Neural progenitor cell (in vitro differentiated cells): ENCODE measurements around the gene DGCR6. TPM values are rescaled to one million over a fixed set of nuclear protein-coding genes. Genes with fewer than 3 reads are reported as not detected.
"Not testable (repeated sequence)": the region's sequence is repeated elsewhere in the genome, so short reads cannot be mapped to it uniquely, and the experiment has no call there.

Source experiments
- DNase-seq: peaks from one replicate; pipeline ENCODE4 v3.0.0-alpha.2; 2016; ENCODE audit warnings: low spot score
- H2AFZ ChIP-seq: fragments of 200-600 bp; sonication (generic); replicated peaks from 2 replicates; pipeline ENCODE4 v1.6.1; 2016; ENCODE audit warnings: antibody characterized with exemption
- H3F3A ChIP-seq: fragments of 200-600 bp; sonication (generic); 2 replicates; pipeline ENCODE4 v1.6.1; 2016; ENCODE audit warnings: antibody characterized with exemption, low read depth
- H3K27ac ChIP-seq: fragments of 200-600 bp; sonication (generic); 2 replicates; pipeline ENCODE4 v1.5.1; 2016; ENCODE audit warnings: mild to moderate bottlenecking
- H3K27me3 ChIP-seq: fragments of 200-600 bp; sonication (generic); 2 replicates; pipeline ENCODE4 v1.6.1; 2016; ENCODE audit warnings: mild to moderate bottlenecking, moderate library complexity
- H3K36me3 ChIP-seq: fragments of 200-600 bp; sonication (generic); 2 replicates; pipeline ENCODE4 v1.5.1; 2016
- H3K4me1 ChIP-seq: fragments of 200-600 bp; sonication (generic); 2 replicates; pipeline ENCODE4 v1.6.1; 2016; ENCODE audit warnings: mixed run types
- H3K4me2 ChIP-seq: fragments of 200-600 bp; sonication (generic); 2 replicates; pipeline ENCODE4 v1.6.1; 2016
- H3K4me3 ChIP-seq: fragments of 200-600 bp; sonication (generic); 2 replicates; pipeline ENCODE4 v1.5.1; 2016
- H3K79me2 ChIP-seq: fragments of 200-600 bp; sonication (generic); 2 replicates; pipeline ENCODE4 v1.6.1; 2016; ENCODE audit warnings: low read depth
- H3K9ac ChIP-seq: fragments of 200-600 bp; sonication (generic); 2 replicates; pipeline ENCODE4 v1.6.1; 2016
- H3K9me3 ChIP-seq: fragments of 200-600 bp; sonication (generic); 2 replicates; pipeline ENCODE4 v1.5.1; 2016; ENCODE audit warnings: low read depth
- H4K20me1 ChIP-seq: fragments of 200-600 bp; sonication (generic); 2 replicates; pipeline ENCODE4 v1.6.1; 2016; ENCODE audit warnings: low read depth
- H3K27ac Mint-ChIP-seq: 3 replicates; pipeline ENCODE4 v1.8.0; 2021; ENCODE audit warnings: mixed read lengths
- H3K27me3 Mint-ChIP-seq: 2 replicates; pipeline ENCODE4 v1.8.0; 2022; ENCODE audit warnings: low read depth, mild to moderate bottlenecking, inconsistent platforms, moderate library complexity, mixed read lengths; ENCODE audit not compliant: insufficient read depth
- H3K36me3 Mint-ChIP-seq: 3 replicates; pipeline ENCODE4 v1.8.0; 2021; ENCODE audit warnings: mixed read lengths
- H3K4me1 Mint-ChIP-seq: 3 replicates; pipeline ENCODE4 v1.8.0; 2021; ENCODE audit warnings: mixed read lengths
- H3K4me3 Mint-ChIP-seq: 3 replicates; pipeline ENCODE4 v1.8.0; 2021; ENCODE audit warnings: mild to moderate bottlenecking, moderate library complexity, mixed read lengths
- H3K9me3 Mint-ChIP-seq: 3 replicates; pipeline ENCODE4 v1.8.0; 2020; ENCODE audit warnings: mixed read lengths
- EZH2 ChIP-seq: fragments of 200-600 bp; sonication (generic); IDR thresholded peaks from 2 replicates; pipeline ENCODE4 v1.6.1; 2017; ENCODE audit warnings: antibody characterized with exemption, mild to moderate bottlenecking, moderate library complexity
- EZH2phosphoT487 ChIP-seq: fragments of 200-600 bp; sonication (generic); IDR thresholded peaks from 2 replicates; pipeline ENCODE4 v1.6.1; 2017; ENCODE audit warnings: antibody characterized with exemption
- total RNA-seq: library from RNA; depleted of rRNA; stranded (reverse); fragments of >200 nt; gene quantifications from 2 replicates; pipeline ENCODE4 v1.2.3, GENCODE V29; 2015; ENCODE audit warnings: low replicate concordance
- TF ChIP-seq, protein P1 (sequence below): fragments of 200-600 bp; sonication (generic); IDR thresholded peaks from 2 replicates; pipeline ENCODE4 v1.5.1; 2017; ENCODE audit warnings: antibody characterized with exemption, mild to moderate bottlenecking

The DGCR6 gene
- total RNA-seq, 1 donor from 2014 or later: 5.2 TPM

DNA sequence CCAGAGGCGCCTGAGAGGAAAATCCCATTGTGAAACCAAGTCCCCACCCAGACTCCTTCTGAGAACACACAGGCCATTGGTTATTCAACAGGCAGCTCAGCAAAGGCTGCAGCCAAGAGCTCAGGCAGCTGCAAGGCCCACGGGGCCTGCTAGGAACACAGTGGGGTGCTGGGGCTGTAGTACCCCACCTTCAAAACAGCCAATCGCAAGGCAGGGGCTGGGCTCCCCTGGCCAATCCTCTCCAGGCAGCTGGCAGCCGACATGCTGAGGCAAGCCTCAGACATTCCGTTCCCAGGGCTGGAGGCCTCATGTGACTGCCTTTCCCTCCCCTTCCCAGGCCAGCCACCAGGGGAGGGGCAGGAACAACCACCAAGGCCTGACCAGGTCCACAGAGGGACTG, 23.3 kb downstream of the DGCR6 start:
- Mint-ChIP-seq H3K4me3 (no peak overlapping the region), H3K9me3 (no peaks in the 10 kb centered on the region), H3K36me3 (no peaks in the 10 kb centered on the region), H3K27ac (no peak overlapping the region), H3K27me3 (no peaks in the 10 kb centered on the region), H3K4me1 (no peaks in the 10 kb centered on the region)
- Histone ChIP-seq H2AFZ (no peak overlapping the region), H3K27me3 (no peaks in the 10 kb centered on the region), H3K36me3 (no peaks in the 10 kb centered on the region), H3F3A (no peaks in the 10 kb centered on the region), H3K79me2 (no peaks in the 10 kb centered on the region), H3K4me1 (no peaks in the 10 kb centered on the region), H3K27ac (no peak overlapping the region), H3K4me2 (no peak overlapping the region), H3K9ac (no peak overlapping the region), H4K20me1 (no peaks in the 10 kb centered on the region), H3K4me3 (no peak overlapping the region), H3K9me3 (no peaks in the 10 kb centered on the region)
- TF ChIP-seq EZH2phosphoT487 (no peak), EZH2 (no peak)
- TF ChIP-seq, protein P1, sequence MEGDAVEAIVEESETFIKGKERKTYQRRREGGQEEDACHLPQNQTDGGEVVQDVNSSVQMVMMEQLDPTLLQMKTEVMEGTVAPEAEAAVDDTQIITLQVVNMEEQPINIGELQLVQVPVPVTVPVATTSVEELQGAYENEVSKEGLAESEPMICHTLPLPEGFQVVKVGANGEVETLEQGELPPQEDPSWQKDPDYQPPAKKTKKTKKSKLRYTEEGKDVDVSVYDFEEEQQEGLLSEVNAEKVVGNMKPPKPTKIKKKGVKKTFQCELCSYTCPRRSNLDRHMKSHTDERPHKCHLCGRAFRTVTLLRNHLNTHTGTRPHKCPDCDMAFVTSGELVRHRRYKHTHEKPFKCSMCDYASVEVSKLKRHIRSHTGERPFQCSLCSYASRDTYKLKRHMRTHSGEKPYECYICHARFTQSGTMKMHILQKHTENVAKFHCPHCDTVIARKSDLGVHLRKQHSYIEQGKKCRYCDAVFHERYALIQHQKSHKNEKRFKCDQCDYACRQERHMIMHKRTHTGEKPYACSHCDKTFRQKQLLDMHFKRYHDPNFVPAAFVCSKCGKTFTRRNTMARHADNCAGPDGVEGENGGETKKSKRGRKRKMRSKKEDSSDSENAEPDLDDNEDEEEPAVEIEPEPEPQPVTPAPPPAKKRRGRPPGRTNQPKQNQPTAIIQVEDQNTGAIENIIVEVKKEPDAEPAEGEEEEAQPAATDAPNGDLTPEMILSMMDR: no peak
- no peak for DNase-seq

DNA sequence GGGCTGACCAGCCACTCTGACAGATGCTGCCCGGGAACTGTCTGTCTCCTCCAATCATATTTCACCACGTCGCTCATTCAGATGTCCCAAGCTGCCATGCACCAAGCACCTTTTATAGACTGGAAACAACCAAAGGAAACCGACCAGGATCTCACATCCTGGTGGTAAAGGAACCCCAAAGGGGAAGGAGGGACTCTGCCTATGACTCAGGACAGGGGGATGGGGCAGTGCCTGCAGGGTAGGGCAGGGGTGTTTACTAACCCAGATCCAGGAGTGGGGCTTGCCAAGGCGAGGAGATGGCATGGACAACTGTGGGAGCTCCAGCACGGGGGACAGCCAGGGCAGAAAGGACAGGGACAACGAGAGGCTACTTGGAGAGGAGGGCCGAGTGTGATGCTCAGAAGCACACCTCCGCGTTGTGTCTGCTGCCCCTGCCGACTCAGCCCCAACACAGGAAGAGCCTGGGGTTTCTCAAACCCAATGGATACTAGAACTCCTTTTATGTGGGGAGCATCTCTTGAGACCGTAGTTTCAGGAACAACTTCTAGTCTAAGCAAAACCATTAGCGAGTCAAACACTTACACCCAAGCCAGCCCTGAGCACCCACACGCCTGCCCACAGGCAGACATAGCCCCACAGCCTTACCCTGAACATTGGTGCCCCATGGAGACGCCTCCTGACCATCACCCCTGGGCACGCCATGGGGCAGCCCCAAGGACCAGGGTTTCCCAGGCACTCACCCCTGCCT, 26.0 kb downstream of the DGCR6 start:
- Histone ChIP-seq H3K4me1 (no peaks in the 10 kb centered on the region), H3K79me2 (no peaks in the 10 kb centered on the region), H3K9me3 (no peaks in the 10 kb centered on the region), H3K27ac (no peak overlapping the region), H3F3A (no peaks in the 10 kb centered on the region), H2AFZ (no peak overlapping the region), H3K36me3 (no peaks in the 10 kb centered on the region), H3K27me3 (no peaks in the 10 kb centered on the region), H3K4me3 (no peak overlapping the region), H3K4me2 (no peak overlapping the region), H4K20me1 (no peaks in the 10 kb centered on the region), H3K9ac (no peak overlapping the region)
- Mint-ChIP-seq H3K36me3 (no peaks in the 10 kb centered on the region), H3K4me3 (no peak overlapping the region), H3K27ac (no peak overlapping the region), H3K4me1 (no peaks in the 10 kb centered on the region), H3K9me3 (no peaks in the 10 kb centered on the region), H3K27me3 (no peaks in the 10 kb centered on the region)
- DNase-seq: no peak
- no peak for TF ChIP-seq EZH2
- TF ChIP-seq EZH2phosphoT487: no peak
- TF ChIP-seq, protein P1: no peak

DNA sequence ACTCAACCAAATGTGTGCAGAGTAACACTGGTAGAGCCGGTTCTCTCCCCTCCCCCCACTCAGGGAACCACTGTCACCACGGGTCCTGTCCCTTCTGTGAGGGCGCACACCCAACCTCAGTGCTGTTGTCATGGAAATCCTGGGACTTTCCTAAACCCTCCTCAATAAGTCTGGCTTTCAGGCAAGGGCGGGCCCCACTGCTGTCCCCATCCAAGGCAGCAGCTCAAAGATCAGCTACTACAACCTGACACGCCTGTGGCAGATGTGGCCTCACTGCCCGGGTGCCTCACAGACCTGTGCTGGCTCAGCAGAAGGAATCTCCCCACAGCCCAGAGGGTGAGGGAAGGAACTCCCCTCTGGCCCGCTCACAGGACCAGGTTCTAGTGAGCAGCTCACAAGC, 27.8 kb downstream of the DGCR6 start:
- Histone ChIP-seq H3K4me1 (no peaks in the 10 kb centered on the region), H4K20me1 (no peaks in the 10 kb centered on the region), H3K9ac (no peak overlapping the region), H2AFZ (no peak overlapping the region), H3K9me3 (no peaks in the 10 kb centered on the region), H3K27me3 (no peaks in the 10 kb centered on the region), H3F3A (no peaks in the 10 kb centered on the region), H3K79me2 (no peaks in the 10 kb centered on the region), H3K4me3 (no peak overlapping the region), H3K36me3 (no peaks in the 10 kb centered on the region), H3K4me2 (no peak overlapping the region), H3K27ac (no peak overlapping the region)
- no peaks in the 10 kb centered on the region for H3K27me3 Mint-ChIP-seq
- no peaks in the 10 kb centered on the region for H3K9me3 Mint-ChIP-seq
- H3K4me1 Mint-ChIP-seq: no peaks in the 10 kb centered on the region
- no peaks in the 10 kb centered on the region for H3K36me3 Mint-ChIP-seq
- no peak for DNase-seq
- H3K27ac Mint-ChIP-seq: no peak overlapping the region
- TF ChIP-seq, protein P1: no peak
- TF ChIP-seq EZH2phosphoT487 (no peak), EZH2 (no peak)
- no peak overlapping the region for H3K4me3 Mint-ChIP-seq

DNA sequence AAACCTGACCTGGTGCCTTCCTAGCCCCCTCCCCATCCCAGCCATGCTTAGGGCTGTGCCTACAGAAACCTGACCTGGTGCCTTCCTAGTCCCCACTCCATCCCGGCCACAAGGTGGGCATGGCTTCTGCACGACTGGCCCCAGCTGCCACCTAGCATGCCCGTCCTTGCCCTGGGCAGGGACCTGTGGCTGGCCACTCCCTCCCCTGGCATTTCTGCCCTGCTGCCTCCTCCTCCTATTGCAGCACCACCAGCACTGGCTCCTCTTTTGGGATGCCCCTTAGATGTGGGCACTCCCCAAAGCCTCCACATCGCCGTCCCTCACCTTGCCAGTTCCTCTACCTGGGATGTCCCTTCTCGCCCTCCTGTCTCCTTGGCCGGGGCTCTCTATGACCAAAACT, 28.6 kb downstream of the DGCR6 start:
- not testable (repeated sequence) for H3K36me3 Mint-ChIP-seq, DNase-seq, H3K9ac ChIP-seq, H3K27me3 Mint-ChIP-seq, H3K27ac ChIP-seq, H3K79me2 ChIP-seq, H3K4me1 Mint-ChIP-seq, H3K4me2 ChIP-seq, H3K9me3 Mint-ChIP-seq, H2AFZ ChIP-seq, H3K4me1 ChIP-seq, H4K20me1 ChIP-seq, H3F3A ChIP-seq, H3K4me3 ChIP-seq, H3K9me3 ChIP-seq, H3K27me3 ChIP-seq, H3K36me3 ChIP-seq, H3K4me3 Mint-ChIP-seq, H3K27ac Mint-ChIP-seq
